ENCODE results near the gene PFKP. TPM values are rescaled to one million over a fixed set of nuclear protein-coding genes. Genes with fewer than 3 reads are reported as not detected.

The PFKP gene
- total RNA-seq, 4 donors from 2014 or later = 22.9 to 74.5 (median 43.8) TPM

DNA sequence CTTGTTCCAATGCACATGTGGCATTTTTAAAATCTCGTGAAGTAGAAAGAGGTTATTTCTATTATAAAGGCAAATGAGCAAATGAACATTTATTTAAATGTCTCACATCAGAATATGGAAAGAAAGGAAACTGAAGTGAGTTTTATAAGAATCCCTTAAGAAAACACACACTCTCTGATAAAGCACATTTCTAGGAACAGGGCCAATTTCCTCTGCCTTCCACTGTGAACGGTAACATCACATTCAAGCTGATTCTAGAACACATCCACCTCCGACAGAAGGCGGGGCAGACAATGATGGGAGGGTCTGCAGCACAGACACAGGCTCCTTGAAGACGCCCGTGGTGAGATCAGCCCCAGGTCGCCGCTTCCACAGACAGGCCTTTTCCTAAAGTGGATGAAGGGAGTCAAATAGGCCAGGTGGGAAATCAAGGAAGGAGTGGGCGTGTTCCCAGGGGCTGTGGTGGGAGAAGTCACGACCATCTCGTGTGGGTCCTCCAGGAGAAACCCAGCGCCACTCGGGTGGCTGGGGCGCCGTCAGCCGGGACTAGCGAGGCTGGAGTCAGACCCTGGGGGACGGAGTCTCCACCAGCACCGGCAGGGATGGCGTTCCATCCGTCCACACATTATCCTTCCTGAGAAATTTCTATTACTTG, 74.1 kb downstream of the PFKP start:
- TF ChIP-seq, protein P1, sequence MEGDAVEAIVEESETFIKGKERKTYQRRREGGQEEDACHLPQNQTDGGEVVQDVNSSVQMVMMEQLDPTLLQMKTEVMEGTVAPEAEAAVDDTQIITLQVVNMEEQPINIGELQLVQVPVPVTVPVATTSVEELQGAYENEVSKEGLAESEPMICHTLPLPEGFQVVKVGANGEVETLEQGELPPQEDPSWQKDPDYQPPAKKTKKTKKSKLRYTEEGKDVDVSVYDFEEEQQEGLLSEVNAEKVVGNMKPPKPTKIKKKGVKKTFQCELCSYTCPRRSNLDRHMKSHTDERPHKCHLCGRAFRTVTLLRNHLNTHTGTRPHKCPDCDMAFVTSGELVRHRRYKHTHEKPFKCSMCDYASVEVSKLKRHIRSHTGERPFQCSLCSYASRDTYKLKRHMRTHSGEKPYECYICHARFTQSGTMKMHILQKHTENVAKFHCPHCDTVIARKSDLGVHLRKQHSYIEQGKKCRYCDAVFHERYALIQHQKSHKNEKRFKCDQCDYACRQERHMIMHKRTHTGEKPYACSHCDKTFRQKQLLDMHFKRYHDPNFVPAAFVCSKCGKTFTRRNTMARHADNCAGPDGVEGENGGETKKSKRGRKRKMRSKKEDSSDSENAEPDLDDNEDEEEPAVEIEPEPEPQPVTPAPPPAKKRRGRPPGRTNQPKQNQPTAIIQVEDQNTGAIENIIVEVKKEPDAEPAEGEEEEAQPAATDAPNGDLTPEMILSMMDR (IDR thresholded peaks at IDR 0.05) = no peak
- TF ChIP-seq POLR2A (IDR thresholded peaks at IDR 0.05) = no peak
- no peaks in the 10 kb centered on the region for H3K27me3 ChIP-seq
- H3K36me3 ChIP-seq = no peaks in the 10 kb centered on the region
- no peak overlapping the region for H3K4me3 ChIP-seq
- H3K9me3 ChIP-seq = no peaks in the 10 kb centered on the region
- no peak for DNase-seq
- no peaks in the 10 kb centered on the region for H3K4me1 ChIP-seq
- no peak overlapping the region for H3K27ac ChIP-seq
- intact Hi-C loops (cut with DNase I; ENCODE audit: low total_unique reads) = no loop called here

GRCh38 chr10:3142146-3142875, 75.0 kb downstream of the PFKP start:
- Histone ChIP-seq H3K36me3 (no peaks in the 10 kb centered on the region), H3K4me1 (no peaks in the 10 kb centered on the region), H3K27me3 (no peaks in the 10 kb centered on the region), H3K4me3 (no peak overlapping the region), H3K9me3 (no peaks in the 10 kb centered on the region), H3K27ac (no peak overlapping the region)
- no peak for DNase-seq
- intact Hi-C loops (cut with DNase I; ENCODE audit: low total_unique reads) = no loop called here
- no peak for TF ChIP-seq POLR2A (IDR thresholded peaks at IDR 0.05)
- TF ChIP-seq, protein P1 (IDR thresholded peaks at IDR 0.05) = no peak

- intact Hi-C loops (cut with DNase I; ENCODE audit: low total_unique reads) = no loop called here
- no peak overlapping the region for H3K4me3 ChIP-seq
- no peaks in the 10 kb centered on the region for H3K9me3 ChIP-seq
- no peaks in the 10 kb centered on the region for H3K36me3 ChIP-seq
- H3K27ac ChIP-seq = no peak overlapping the region
- H3K27me3 ChIP-seq = no peaks in the 10 kb centered on the region
- TF ChIP-seq, protein P1 (IDR thresholded peaks at IDR 0.05) = no peak
- TF ChIP-seq POLR2A (IDR thresholded peaks at IDR 0.05) = no peak
- H3K4me1 ChIP-seq = no peaks in the 10 kb centered on the region
- no peak for DNase-seq
Observed at GRCh38 chr10:3143366-3143765, 76.0 kb downstream of the PFKP start.

DNA sequence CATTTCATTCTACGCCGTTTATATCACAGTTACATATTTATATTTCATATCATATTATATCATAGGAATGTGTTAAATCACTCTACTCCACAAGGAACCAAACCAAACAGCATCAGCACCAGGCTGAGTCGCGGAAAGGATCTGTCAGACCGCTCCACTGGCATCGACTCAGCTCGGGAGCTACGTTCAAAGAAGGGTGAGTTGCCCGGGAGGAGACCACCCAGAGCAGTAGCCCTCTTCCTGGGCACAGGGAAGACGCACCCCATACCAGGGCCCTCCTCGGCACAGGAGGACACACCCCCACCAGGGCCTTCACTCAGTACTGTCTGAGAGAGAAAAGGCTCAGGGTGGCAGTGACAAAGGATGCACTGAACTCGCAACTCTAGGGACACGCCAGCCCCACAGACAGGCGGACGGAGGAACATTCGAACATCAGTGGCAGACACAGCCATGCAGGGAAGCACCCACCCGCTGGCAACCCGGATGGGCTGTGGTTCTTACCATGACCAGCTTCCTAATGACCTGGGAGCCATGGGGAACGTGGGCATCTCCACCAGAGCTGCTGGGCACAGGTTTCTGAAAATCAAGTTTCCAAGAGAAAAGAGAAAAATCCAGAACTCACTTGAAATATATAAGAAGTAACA, 76.6 kb downstream of the PFKP start:
- H3K4me3 ChIP-seq = no peak overlapping the region
- H3K27me3 ChIP-seq = no peaks in the 10 kb centered on the region
- intact Hi-C loops (cut with DNase I; ENCODE audit: low total_unique reads) = no loop called here
- H3K9me3 ChIP-seq = no peaks in the 10 kb centered on the region
- no peak overlapping the region for H3K27ac ChIP-seq
- TF ChIP-seq, protein P1 (IDR thresholded peaks at IDR 0.05) = no peak
- no peak for TF ChIP-seq POLR2A (IDR thresholded peaks at IDR 0.05)
- no peaks in the 10 kb centered on the region for H3K36me3 ChIP-seq
- DNase-seq = no peak
- H3K4me1 ChIP-seq = no peaks in the 10 kb centered on the region

DNA sequence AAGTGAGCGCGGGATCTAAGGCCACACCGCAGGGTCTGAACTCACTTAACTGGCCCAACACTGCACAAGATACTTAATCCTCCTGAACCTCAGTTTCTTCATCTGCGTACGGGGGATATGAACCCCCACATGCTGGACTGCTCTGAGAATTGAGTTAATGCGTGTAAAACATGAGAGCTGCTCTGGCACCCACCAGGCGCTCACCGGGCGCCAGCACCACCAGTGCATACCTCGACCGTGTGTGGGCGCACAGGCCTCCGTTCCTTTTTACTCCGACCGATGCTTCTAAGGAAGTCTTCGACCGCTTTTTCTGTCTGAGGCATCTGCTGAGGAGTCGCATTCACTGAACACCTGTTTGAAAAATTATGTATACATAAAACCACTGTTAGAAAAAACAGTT, 78.0 kb downstream of the PFKP start:
- no peaks in the 10 kb centered on the region for H3K9me3 ChIP-seq
- intact Hi-C loops (cut with DNase I; ENCODE audit: low total_unique reads) = no loop called here
- no peak for DNase-seq
- H3K4me3 ChIP-seq = no peak overlapping the region
- H3K4me1 ChIP-seq = no peaks in the 10 kb centered on the region
- no peak overlapping the region for H3K27ac ChIP-seq
- H3K27me3 ChIP-seq = no peaks in the 10 kb centered on the region
- no peaks in the 10 kb centered on the region for H3K36me3 ChIP-seq
- TF ChIP-seq POLR2A (IDR thresholded peaks at IDR 0.05) = no peak
- TF ChIP-seq, protein P1 (IDR thresholded peaks at IDR 0.05) = no peak
